Stimulated activated CD4-positive, alpha-beta T cell treated with anti-CD3 and anti-CD28 coated beads, Interleukin-1b, Interleukin-23, amount 100 ng/mL, for 48 hours (primary cell): Measurements from ENCODE around the gene HP.
"Not testable (repeated sequence)": the region's sequence is repeated elsewhere in the genome, so short reads cannot be mapped to it uniquely, and the experiment has no call there.

Source experiments
- DNase-seq: peaks from one replicate; pipeline ENCODE4 v3.0.0-alpha.2; 2020

HP gene

GRCh38 chr16:72054254-72054847 is at the start of gene HP:
Gene HP (plus strand): TSS chr16:72054505. CDS start chr16:72054653, 148 bp downstream.
- DNase-seq: not testable (repeated sequence)

GRCh38 chr16:72008065-72008423 is 46.3 kb upstream of the HP start:
- DNase-seq: not testable (repeated sequence)

- DNase-seq: peak; percentile 99
Measured at GRCh38 chr16:72008424-72009216, 45.7 kb upstream of the HP start, which contains the start of gene DHODH. Gene DHODH (plus strand): TSS chr16:72008744. CDS start chr16:72008765, 21 bp downstream.

- DNase-seq: no peak
Measured at GRCh38 chr16:72009779-72010178, 44.5 kb upstream of the HP start.

- no peak for DNase-seq
Measured at GRCh38 chr16:72012607-72013006, 41.7 kb upstream of the HP start.

GRCh38 chr16:72013389-72013788 is 40.9 kb upstream of the HP start:
- peak; percentile 12 for DNase-seq

- DNase-seq: no peak
Measured at GRCh38 chr16:72013888-72014581, 40.3 kb upstream of the HP start.

- no peak for DNase-seq
Measured at GRCh38 chr16:72014675-72015074, 39.6 kb upstream of the HP start.

GRCh38 chr16:72015124-72015523 is 39.2 kb upstream of the HP start:
- DNase-seq: no peak

- no peak for DNase-seq
Measured at GRCh38 chr16:72018470-72018869, 35.8 kb upstream of the HP start.

- DNase-seq: no peak
Measured at GRCh38 chr16:72021043-72021442, 33.3 kb upstream of the HP start.

- no peak for DNase-seq
Measured at GRCh38 chr16:72022127-72022526, 32.2 kb upstream of the HP start.

GRCh38 chr16:72023962-72024361 is 30.3 kb upstream of the HP start:
- no peak for DNase-seq

GRCh38 chr16:72024862-72025382 is 29.4 kb upstream of the HP start:
- no peak for DNase-seq

- DNase-seq: no peak
Measured at GRCh38 chr16:72025404-72026114, 28.7 kb upstream of the HP start.

GRCh38 chr16:72027669-72028378 is 26.5 kb upstream of the HP start:
- DNase-seq: no peak

- DNase-seq: no peak
Measured at GRCh38 chr16:72029567-72030271, 24.6 kb upstream of the HP start.

- DNase-seq: no peak
Measured at GRCh38 chr16:72033437-72033836, 20.9 kb upstream of the HP start.

GRCh38 chr16:72036098-72036497 is 18.2 kb upstream of the HP start:
- DNase-seq: no peak

GRCh38 chr16:72042157-72042660 is 12.1 kb upstream of the HP start:
- DNase-seq: no peak

- no peak for DNase-seq
Measured at GRCh38 chr16:72043058-72043457, 11.2 kb upstream of the HP start.
